ENCODE results near the gene MAP2K5. TPM values are rescaled to one million over a fixed set of nuclear protein-coding genes. Genes with fewer than 3 reads are reported as not detected.

Gene MAP2K5
- total and polyA plus RNA-seq, 8 donors: 1.8 to 94.6 (median 11.1) TPM

DNA sequence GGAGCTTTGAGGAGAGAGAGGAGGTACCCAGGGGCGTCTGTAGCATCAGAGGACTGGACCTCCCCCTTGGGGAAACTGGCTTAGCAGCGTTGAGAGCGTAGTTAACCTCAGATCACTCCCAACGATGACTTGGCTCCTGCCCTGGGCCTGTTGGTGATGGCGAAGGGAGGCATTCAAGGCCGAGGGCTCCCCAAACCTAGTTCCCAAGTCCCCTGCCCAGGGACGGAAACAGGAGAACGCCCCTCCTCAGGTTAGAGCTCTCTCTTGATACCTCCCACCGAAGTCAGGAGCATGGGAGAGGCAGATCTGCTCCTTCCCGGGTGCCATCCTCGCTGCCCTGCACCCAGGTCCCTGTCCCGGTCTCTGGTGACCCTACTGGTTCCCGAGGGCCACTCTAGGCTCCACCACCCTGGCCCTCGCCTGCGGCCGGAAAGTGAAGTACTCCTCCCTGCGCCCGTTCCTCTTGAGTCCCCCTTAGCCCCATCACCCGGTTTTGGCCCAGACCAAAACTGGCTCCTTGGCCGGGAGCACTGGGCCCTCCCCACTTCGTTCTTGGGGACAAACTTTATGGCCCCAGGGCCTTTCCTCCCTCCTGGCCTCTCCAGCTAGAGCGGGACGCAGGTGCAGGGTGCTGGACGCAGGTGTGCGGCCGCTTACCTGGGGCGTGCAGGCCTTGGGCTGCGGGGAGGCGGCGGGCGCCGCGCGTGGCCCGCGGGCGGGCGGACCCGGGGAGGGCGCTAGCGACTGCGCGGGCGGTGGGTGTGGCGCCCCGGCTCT lies 280.2 kb downstream of the MAP2K5 start:
- H3K9me3 ChIP-seq: peaks cover 0 to 11% (median 0%) of the 10 kb centered on the region in 4 donors
- TF ChIP-seq POLR2A (IDR thresholded peaks at IDR 0.05): no peak
- TF ChIP-seq, protein P1, sequence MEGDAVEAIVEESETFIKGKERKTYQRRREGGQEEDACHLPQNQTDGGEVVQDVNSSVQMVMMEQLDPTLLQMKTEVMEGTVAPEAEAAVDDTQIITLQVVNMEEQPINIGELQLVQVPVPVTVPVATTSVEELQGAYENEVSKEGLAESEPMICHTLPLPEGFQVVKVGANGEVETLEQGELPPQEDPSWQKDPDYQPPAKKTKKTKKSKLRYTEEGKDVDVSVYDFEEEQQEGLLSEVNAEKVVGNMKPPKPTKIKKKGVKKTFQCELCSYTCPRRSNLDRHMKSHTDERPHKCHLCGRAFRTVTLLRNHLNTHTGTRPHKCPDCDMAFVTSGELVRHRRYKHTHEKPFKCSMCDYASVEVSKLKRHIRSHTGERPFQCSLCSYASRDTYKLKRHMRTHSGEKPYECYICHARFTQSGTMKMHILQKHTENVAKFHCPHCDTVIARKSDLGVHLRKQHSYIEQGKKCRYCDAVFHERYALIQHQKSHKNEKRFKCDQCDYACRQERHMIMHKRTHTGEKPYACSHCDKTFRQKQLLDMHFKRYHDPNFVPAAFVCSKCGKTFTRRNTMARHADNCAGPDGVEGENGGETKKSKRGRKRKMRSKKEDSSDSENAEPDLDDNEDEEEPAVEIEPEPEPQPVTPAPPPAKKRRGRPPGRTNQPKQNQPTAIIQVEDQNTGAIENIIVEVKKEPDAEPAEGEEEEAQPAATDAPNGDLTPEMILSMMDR (IDR thresholded peaks at IDR 0.05): no peak
- TF ChIP-seq POLR2AphosphoS5 (IDR thresholded peaks at IDR 0.05): no peak
- TF ChIP-seq EP300 (IDR thresholded peaks at IDR 0.05): no peak
- WGBS, 5 donors: 4 to 7% (median 7%) methylated on average over 19 to 46 of the region's 46 CpGs
- peaks cover 74 to 100% (median 95%) of the 10 kb centered on the region in 3 donors for H3K27me3 ChIP-seq
- H3K36me3 ChIP-seq: no peaks in the 10 kb centered on the region
- H3K4me3 ChIP-seq: peak overlapping the region in 2 of 4 donors; percentile 31 to 42
- intact Hi-C loops (cut with DNase I; ENCODE audit: low total_unique reads): no loop called here
- H3K27ac ChIP-seq: no peak overlapping the region
- no peak for DNase-seq
- peaks cover 30 to 85% (median 67%) of the 10 kb centered on the region in 4 donors for H3K4me1 ChIP-seq

- Histone ChIP-seq H3K4me1 (peaks cover 38 to 93% (median 75%) of the 10 kb centered on the region in 4 donors), H3K36me3 (no peaks in the 10 kb centered on the region), H3K4me3 (peak overlapping the region in 2 of 4 donors; percentile 31 to 42), H3K27me3 (peaks cover 80 to 100% (median 96%) of the 10 kb centered on the region in 3 donors), H3K27ac (no peak overlapping the region), H3K9me3 (peaks cover 0 to 11% (median 0%) of the 10 kb centered on the region in 4 donors)
- intact Hi-C loops (cut with DNase I; ENCODE audit: low total_unique reads): no loop called here
- DNase-seq: no peak
- WGBS, 5 donors: 2 to 5% (median 3%) methylated on average over 58 to 94 of the region's 94 CpGs
- no peak for TF ChIP-seq POLR2AphosphoS5 (IDR thresholded peaks at IDR 0.05)
Observed at GRCh38 chr15:67823314-67824196, 281.1 kb downstream of the MAP2K5 start.

- DNase-seq: no peak
- no peak overlapping the region for H3K4me3 ChIP-seq
- H3K4me1 ChIP-seq: peaks cover 47 to 100% (median 83%) of the 10 kb centered on the region in 4 donors
- peaks cover 86 to 100% (median 100%) of the 10 kb centered on the region in 3 donors for H3K27me3 ChIP-seq
- peaks cover 0 to 11% (median 0%) of the 10 kb centered on the region in 4 donors for H3K9me3 ChIP-seq
- no peaks in the 10 kb centered on the region for H3K36me3 ChIP-seq
- no peak overlapping the region for H3K27ac ChIP-seq
- intact Hi-C loops (cut with DNase I; ENCODE audit: low total_unique reads): no loop called here
- WGBS, 5 donors: 7 to 12% (median 10%) methylated on average over 20 to 21 of the region's 21 CpGs
- TF ChIP-seq POLR2AphosphoS5 (IDR thresholded peaks at IDR 0.05) (no peak), EP300 (IDR thresholded peaks at IDR 0.05) (no peak), POLR2A (IDR thresholded peaks at IDR 0.05) (no peak)
- TF ChIP-seq, protein P1 (IDR thresholded peaks at IDR 0.05): no peak
Observed at GRCh38 chr15:67824197-67824968, 281.9 kb downstream of the MAP2K5 start.

GRCh38 chr15:67824976-67825880 lies 282.7 kb downstream of the MAP2K5 start, which contains the start of gene SKOR1:
Gene SKOR1 (plus strand): TSS chr15:67825509. CDS start chr15:67825603, 94 bp downstream.
- peak in 1 of 2 donors; percentile 73 for DNase-seq
- H3K4me1 ChIP-seq: peaks cover 49 to 100% (median 86%) of the 10 kb centered on the region in 4 donors

More at GRCh38 chr15:67824976-67825880, 282.7 kb downstream of the MAP2K5 start, which contains the start of gene SKOR1:
- WGBS, 5 donors: 1 to 4% (median 3%) methylated on average over 33 to 56 of the region's 58 CpGs
- Histone ChIP-seq H3K27me3 (peaks cover 92 to 100% (median 100%) of the 10 kb centered on the region in 3 donors), H3K4me3 (peak within 1 kb of the TSS in 2 of 4 donors; percentile 26 to 41), H3K9me3 (peaks cover 0 to 11% (median 0%) of the 10 kb centered on the region in 4 donors), H3K27ac (no peak within 1 kb of the TSS), H3K36me3 (no peaks in the 10 kb centered on the region)
- no peak for TF ChIP-seq POLR2AphosphoS5 (IDR thresholded peaks at IDR 0.05)
- TF ChIP-seq, protein P1 (IDR thresholded peaks at IDR 0.05): no peak
- no peak for TF ChIP-seq POLR2A (IDR thresholded peaks at IDR 0.05)
- no peak for TF ChIP-seq EP300 (IDR thresholded peaks at IDR 0.05)
- intact Hi-C loops (cut with DNase I; ENCODE audit: low total_unique reads): no loop called here
